Breast epithelium (tissue), 4 donors: ENCODE measurements around the gene CLCA2. TPM values are rescaled to one million over a fixed set of nuclear protein-coding genes. Genes with fewer than 3 reads are reported as not detected.

Source experiments
- DNase-seq, 2 donors: peaks; one replicate each; pipeline ENCODE4 v3.0.0-alpha.2; 2019; ENCODE audit warnings: low spot score in 2 of 2
- H3K27ac ChIP-seq, 2 donors: fragments of 200-600 bp; sonication (generic) in 1 of 2; one replicate each; pipeline ENCODE4 v1.5.1; 2016 to 2019; ENCODE audit warnings: mild to moderate bottlenecking in 1 of 2
- H3K27me3 ChIP-seq, 2 donors: fragments of 200-600 bp; sonication (generic) in 1 of 2; one replicate each; pipeline versions ENCODE4 v1.5.1 to v1.6.0; 2017 to 2019; ENCODE audit warnings: control low read depth in 1 of 2, mild to moderate bottlenecking in 1 of 2
- H3K36me3 ChIP-seq: fragments of 200-600 bp; one replicate; pipeline ENCODE4 v1.5.1; 2019
- H3K4me1 ChIP-seq, 2 donors: fragments of 200-600 bp; sonication (generic); one replicate each; pipeline ENCODE4 v1.5.1; 2016 to 2019; ENCODE audit warnings: control low read depth in 1 of 2
- H3K4me3 ChIP-seq, 3 donors: fragments of 200-600 bp; sonication (generic); 1 replicate in 2 of 3; 2 replicates in 1 of 3; pipeline ENCODE4 v1.5.1; 2016 to 2019; ENCODE audit warnings: mild to moderate bottlenecking in 3 of 3, moderate library complexity in 2 of 3
- H3K9me3 ChIP-seq, 2 donors: fragments of 200-600 bp; sonication (generic) in 1 of 2; one replicate each; pipeline ENCODE4 v1.5.1; 2016 to 2019; ENCODE audit warnings: control low read depth in 1 of 2
- POLR2A ChIP-seq: fragments of 450-650 bp; IDR thresholded peaks from one replicate; pipeline ENCODE4 v1.6.1; 2016; ENCODE audit warnings: antibody characterized with exemption, mild to moderate bottlenecking, moderate library complexity
- POLR2AphosphoS5 ChIP-seq, 3 donors: sonication (generic); formaldehyde crosslinking; IDR thresholded peaks; one replicate each; pipeline ENCODE4 v1.6.1; 2017; ENCODE audit warnings: antibody characterized with exemption in 3 of 3
- intact Hi-C: fragments of 100-400 bp; cut with DNase I; formaldehyde crosslinking; loops from one replicate; pipeline ENCODE4 v1.15.1; 2023; ENCODE audit warnings: low total_unique reads
- total RNA-seq, 3 donors: library from RNA; depleted of rRNA; stranded (reverse); fragments of >200 nt; gene quantifications; one replicate each; pipeline ENCODE4 v1.1.0, GENCODE V29; 2016
- TF ChIP-seq, protein P1 (sequence below), 3 donors: fragments of 450-650 bp; IDR thresholded peaks; one replicate each; pipeline ENCODE4 v1.5.1; 2016 to 2017; ENCODE audit warnings: antibody characterized with exemption in 3 of 3, mild to moderate bottlenecking in 3 of 3, moderate library complexity in 3 of 3

CLCA2 gene
- total RNA-seq, 3 donors from 2014 or later, result 1.3 to 30.3 (median 1.6) TPM

DNA sequence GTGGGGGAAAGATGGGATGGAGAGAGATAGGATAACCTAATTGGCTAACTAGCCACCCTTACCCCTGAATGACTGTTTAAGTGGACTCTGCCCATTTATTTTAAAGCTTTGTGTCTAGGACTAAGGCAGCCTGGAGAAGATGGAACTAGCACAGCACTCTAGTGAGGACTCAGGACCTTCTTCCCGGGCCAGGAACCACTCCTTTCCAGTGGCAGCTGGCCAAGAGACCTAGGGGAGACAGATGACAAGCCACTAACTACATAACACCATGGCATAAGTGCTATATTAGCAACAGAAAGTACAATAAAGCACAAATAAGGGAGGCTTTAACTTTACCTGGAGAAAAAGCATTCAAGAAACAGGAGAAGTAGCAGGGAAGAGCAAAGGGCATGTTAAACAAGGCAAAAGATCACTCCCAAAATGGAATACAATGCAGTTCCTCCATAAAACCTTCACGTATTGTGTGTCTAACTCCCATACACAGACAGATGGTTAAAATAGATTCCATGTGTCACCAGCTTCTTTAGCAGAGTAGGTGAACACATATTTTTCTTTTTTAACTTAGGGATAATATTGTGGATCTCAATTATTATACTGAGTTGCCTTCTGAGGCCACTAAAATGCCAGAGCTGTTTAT is 65.4 kb downstream of the CLCA2 start:
- Histone ChIP-seq H3K27me3 (no peaks in the 10 kb centered on the region), H3K4me3 (no peak overlapping the region), H3K4me1 (no peaks in the 10 kb centered on the region), H3K9me3 (no peaks in the 10 kb centered on the region), H3K27ac (peak overlapping the region in 1 of 2 donors; percentile 12), H3K36me3 (no peaks in the 10 kb centered on the region)
- intact Hi-C loops, result no loop called here
- DNase-seq, result no peak
- TF ChIP-seq, protein P1, sequence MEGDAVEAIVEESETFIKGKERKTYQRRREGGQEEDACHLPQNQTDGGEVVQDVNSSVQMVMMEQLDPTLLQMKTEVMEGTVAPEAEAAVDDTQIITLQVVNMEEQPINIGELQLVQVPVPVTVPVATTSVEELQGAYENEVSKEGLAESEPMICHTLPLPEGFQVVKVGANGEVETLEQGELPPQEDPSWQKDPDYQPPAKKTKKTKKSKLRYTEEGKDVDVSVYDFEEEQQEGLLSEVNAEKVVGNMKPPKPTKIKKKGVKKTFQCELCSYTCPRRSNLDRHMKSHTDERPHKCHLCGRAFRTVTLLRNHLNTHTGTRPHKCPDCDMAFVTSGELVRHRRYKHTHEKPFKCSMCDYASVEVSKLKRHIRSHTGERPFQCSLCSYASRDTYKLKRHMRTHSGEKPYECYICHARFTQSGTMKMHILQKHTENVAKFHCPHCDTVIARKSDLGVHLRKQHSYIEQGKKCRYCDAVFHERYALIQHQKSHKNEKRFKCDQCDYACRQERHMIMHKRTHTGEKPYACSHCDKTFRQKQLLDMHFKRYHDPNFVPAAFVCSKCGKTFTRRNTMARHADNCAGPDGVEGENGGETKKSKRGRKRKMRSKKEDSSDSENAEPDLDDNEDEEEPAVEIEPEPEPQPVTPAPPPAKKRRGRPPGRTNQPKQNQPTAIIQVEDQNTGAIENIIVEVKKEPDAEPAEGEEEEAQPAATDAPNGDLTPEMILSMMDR (IDR thresholded peaks at IDR 0.05), result no peak
- TF ChIP-seq POLR2AphosphoS5 (IDR thresholded peaks at IDR 0.05), result no peak
- TF ChIP-seq POLR2A, result no peak

DNA sequence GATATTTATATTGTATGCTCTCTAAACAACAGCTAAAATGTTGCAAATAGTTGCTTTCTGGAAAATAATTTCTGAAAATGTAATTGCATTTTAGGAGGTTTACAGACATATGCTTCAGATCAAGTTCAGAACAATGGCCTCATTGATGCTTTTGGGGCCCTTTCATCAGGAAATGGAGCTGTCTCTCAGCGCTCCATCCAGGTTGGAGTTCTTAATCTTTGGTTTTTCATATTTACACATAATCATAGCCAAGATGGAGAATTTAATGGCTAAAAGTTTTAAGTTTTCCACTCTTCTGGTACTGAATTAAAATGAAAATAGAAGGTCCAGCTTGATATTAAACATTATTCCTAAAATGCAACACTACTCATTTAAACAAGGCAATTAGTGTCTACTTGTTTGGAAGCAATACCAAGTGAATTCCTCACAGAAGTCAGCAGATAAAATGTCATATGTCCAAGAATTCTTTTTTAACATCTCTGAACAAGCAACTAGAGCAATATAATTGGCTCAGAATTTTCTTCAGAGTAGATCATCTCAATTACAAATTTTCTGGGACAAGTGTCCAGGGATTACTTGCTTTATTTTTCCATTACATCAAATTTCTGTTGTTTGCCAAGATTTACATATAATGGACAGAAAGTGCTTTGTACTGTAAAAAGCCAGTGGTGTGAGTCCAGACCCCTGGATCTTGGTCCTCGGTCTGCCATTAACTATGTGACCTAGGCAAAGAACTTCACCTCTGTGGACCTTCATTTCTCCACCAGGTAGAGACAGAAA is 67.4 kb downstream of the CLCA2 start:
- no peak overlapping the region for H3K27ac ChIP-seq
- intact Hi-C loops, result no loop called here
- no peaks in the 10 kb centered on the region for H3K27me3 ChIP-seq
- no peaks in the 10 kb centered on the region for H3K4me1 ChIP-seq
- no peak overlapping the region for H3K4me3 ChIP-seq
- DNase-seq, result no peak
- TF ChIP-seq POLR2A, result no peak
- TF ChIP-seq, protein P1 (IDR thresholded peaks at IDR 0.05), result no peak
- no peak for TF ChIP-seq POLR2AphosphoS5 (IDR thresholded peaks at IDR 0.05)
- H3K36me3 ChIP-seq, result no peaks in the 10 kb centered on the region
- H3K9me3 ChIP-seq, result no peaks in the 10 kb centered on the region

- TF ChIP-seq POLR2AphosphoS5 (IDR thresholded peaks at IDR 0.05) (no peak), POLR2A (no peak)
- TF ChIP-seq, protein P1 (IDR thresholded peaks at IDR 0.05), result no peak
- DNase-seq, result no peak
- Histone ChIP-seq H3K27ac (no peak overlapping the region), H3K4me3 (no peak overlapping the region), H3K36me3 (no peaks in the 10 kb centered on the region), H3K4me1 (peaks cover 0 to 4% of the 10 kb centered on the region in 2 donors), H3K9me3 (no peaks in the 10 kb centered on the region), H3K27me3 (no peaks in the 10 kb centered on the region)
- intact Hi-C loops, result no loop called here
These were observed 74.3 kb downstream of the CLCA2 start for GRCh38 chr1:86498281-86498680.

GRCh38 chr1:86499987-86500593 is 76.1 kb downstream of the CLCA2 start:
- peak overlapping the region in 1 of 2 donors; percentile 89 for H3K27ac ChIP-seq
- H3K4me1 ChIP-seq, result peaks cover 0 to 10% of the 10 kb centered on the region in 2 donors
- H3K4me3 ChIP-seq, result no peak overlapping the region
- no peak for DNase-seq
- H3K36me3 ChIP-seq, result no peaks in the 10 kb centered on the region
- intact Hi-C loops, result no loop called here
- TF ChIP-seq, protein P1 (IDR thresholded peaks at IDR 0.05), result peak; percentile 68 to 80 (median 71)
- TF ChIP-seq POLR2A, result no peak
- no peaks in the 10 kb centered on the region for H3K27me3 ChIP-seq
- no peaks in the 10 kb centered on the region for H3K9me3 ChIP-seq

DNA sequence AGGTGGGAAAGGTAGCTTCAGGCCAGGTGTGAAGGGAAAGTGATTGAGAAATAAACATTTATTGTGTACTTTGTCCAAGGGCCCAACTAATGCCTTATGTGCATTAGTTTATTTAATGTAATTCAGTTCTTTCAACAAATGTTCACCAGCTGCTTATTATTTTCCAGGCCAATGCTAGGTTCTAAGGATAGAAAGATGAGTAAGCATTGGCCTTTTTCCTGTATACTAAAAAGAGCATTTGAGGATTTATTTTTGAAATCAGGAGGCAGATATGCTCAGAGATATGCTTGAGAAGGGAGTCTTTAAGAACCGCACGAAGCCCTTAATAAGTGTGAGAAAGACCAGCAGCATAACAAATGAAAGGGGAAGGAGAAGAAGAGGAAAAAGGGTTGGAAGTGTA is 76.7 kb downstream of the CLCA2 start:
- Histone ChIP-seq H3K4me1 (peaks cover 0 to 10% of the 10 kb centered on the region in 2 donors), H3K27ac (peak overlapping the region in 1 of 2 donors; percentile 89), H3K9me3 (no peaks in the 10 kb centered on the region), H3K36me3 (no peaks in the 10 kb centered on the region), H3K27me3 (no peaks in the 10 kb centered on the region), H3K4me3 (no peak overlapping the region)
- TF ChIP-seq POLR2AphosphoS5 (IDR thresholded peaks at IDR 0.05) (no peak), POLR2A (no peak)
- TF ChIP-seq, protein P1 (IDR thresholded peaks at IDR 0.05), result no peak
- no peak for DNase-seq
- intact Hi-C loops, result no loop called here
